PC-3 (cell line): ENCODE measurements around the gene PPP1R9B.

Experiments used
- CTCF ChIP-seq: fragments of 300-600 bp; sonication (generic); conservative IDR thresholded peaks from 2 replicates; pipeline ENCODE4 v1.5.1; 2017; ENCODE audit warnings: antibody characterized with exemption, low read depth, mild to moderate bottlenecking, low read length
- EZH2 ChIP-seq: fragments of 300-600 bp; sonication (generic); IDR thresholded peaks from one replicate; pipeline ENCODE4 v1.6.1; 2017; ENCODE audit warnings: antibody characterized with exemption, mild to moderate bottlenecking, low read length; ENCODE audit not compliant: unreplicated experiment

GRCh38 chr17:50184064-50184463 is 33.6 kb upstream of the PPP1R9B start:
- TF ChIP-seq CTCF (0 out of 2 replicates have a peak, but pooled peaks have one; percentile 23), EZH2 (no peak)
